ENCODE results near the gene MYO5B. TPM values are rescaled to one million over a fixed set of nuclear protein-coding genes. Genes with fewer than 3 reads are reported as not detected.

The MYO5B gene
- total RNA-seq, 4 donors from 2014 or later = 58.2 to 102 (median 89.9) TPM

GRCh38 chr18:49926106-49926745 lies 268.7 kb downstream of the MYO5B start:
- 64 to 74% methylated on average over 5 of the region's 5 CpGs for WGBS, 2 donors
- DNase-seq = no peak
- TF ChIP-seq POLR2A (IDR thresholded peaks at IDR 0.05) = no peak
- no peak for TF ChIP-seq CTCF (IDR thresholded peaks at IDR 0.05)

GRCh38 chr18:49924293-49924983 lies 270.5 kb downstream of the MYO5B start:
- WGBS, 2 donors = 69 to 88% methylated on average over 2 of the region's 2 CpGs
- DNase-seq = no peak

More at GRCh38 chr18:49926106-49926745, 268.7 kb downstream of the MYO5B start:
- intact Hi-C loops (cut with DNase I) = no loop called here
- Histone ChIP-seq H3K27ac (no peak overlapping the region), H3K4me3 (replicated peaks in 1 of 3) (no peak overlapping the region), H3K27me3 (no peaks in the 10 kb centered on the region), H3K9me3 (no peaks in the 10 kb centered on the region), H3K36me3 (no peaks in the 10 kb centered on the region), H3K4me1 (peaks cover 4% of the 10 kb centered on the region in 2 donors)

GRCh38 chr18:49922228-49922627 lies 272.7 kb downstream of the MYO5B start:
- intact Hi-C loops (cut with DNase I) = no loop called here
- no peak overlapping the region for H3K27ac ChIP-seq
- 92 to 95% methylated on average over 2 of the region's 2 CpGs for WGBS, 2 donors

More at GRCh38 chr18:49924293-49924983, 270.5 kb downstream of the MYO5B start:
- no peak overlapping the region for H3K4me3 ChIP-seq (replicated peaks in 1 of 3)
- H3K27ac ChIP-seq = no peak overlapping the region
- TF ChIP-seq CTCF (IDR thresholded peaks at IDR 0.05) (no peak), POLR2A (IDR thresholded peaks at IDR 0.05) (no peak)
- no peaks in the 10 kb centered on the region for H3K36me3 ChIP-seq
- peaks cover 11% of the 10 kb centered on the region in 2 donors for H3K4me1 ChIP-seq
- H3K27me3 ChIP-seq = no peaks in the 10 kb centered on the region
- H3K9me3 ChIP-seq = no peaks in the 10 kb centered on the region
- intact Hi-C loops (cut with DNase I) = no loop called here

GRCh38 chr18:49921318-49921985 lies 273.5 kb downstream of the MYO5B start:
- intact Hi-C loops (cut with DNase I) = no loop called here
- no peaks in the 10 kb centered on the region for H3K9me3 ChIP-seq
- no peaks in the 10 kb centered on the region for H3K36me3 ChIP-seq
- DNase-seq = peak in 1 of 2 donors; percentile 15
- no peak overlapping the region for H3K4me3 ChIP-seq (replicated peaks in 1 of 3)
- no peak for TF ChIP-seq CTCF (IDR thresholded peaks at IDR 0.05)
- no peak for TF ChIP-seq POLR2A (IDR thresholded peaks at IDR 0.05)
- 49 to 62% methylated on average over 12 of the region's 12 CpGs for WGBS, 2 donors
- H3K27me3 ChIP-seq = no peaks in the 10 kb centered on the region
- peaks cover 11% of the 10 kb centered on the region in 2 donors for H3K4me1 ChIP-seq
- H3K27ac ChIP-seq = no peak overlapping the region

More at GRCh38 chr18:49922228-49922627, 272.7 kb downstream of the MYO5B start:
- TF ChIP-seq POLR2A (IDR thresholded peaks at IDR 0.05) (no peak), CTCF (IDR thresholded peaks at IDR 0.05) (no peak)
- DNase-seq = no peak
- Histone ChIP-seq H3K4me1 (peaks cover 11% of the 10 kb centered on the region in 2 donors), H3K27me3 (no peaks in the 10 kb centered on the region), H3K36me3 (no peaks in the 10 kb centered on the region), H3K9me3 (no peaks in the 10 kb centered on the region), H3K4me3 (replicated peaks in 1 of 3) (no peak overlapping the region)

Data from thyroid gland (tissue), 4 donors.